GM11168 (cell line): ENCODE measurements around the gene CAMK2B.

Experiments used
- in situ Hi-C: fragments of 300-500 bp; cut with MboI; formaldehyde crosslinking; loops from one replicate; pipeline ENCODE4 v1.12.0; 2022; ENCODE audit warnings: low sequenced_read_pairs; ENCODE audit not compliant: unreplicated experiment

CAMK2B gene

GRCh38 chr7:44278451-44279161 is 46.8 kb downstream of the CAMK2B start:
- in situ Hi-C loops = no loop called here

GRCh38 chr7:44277851-44278250 is 47.5 kb downstream of the CAMK2B start:
- in situ Hi-C loops = no loop called here

- in situ Hi-C loops = no loop called here
Measured at GRCh38 chr7:44277391-44277790, 48.0 kb downstream of the CAMK2B start.

DNA sequence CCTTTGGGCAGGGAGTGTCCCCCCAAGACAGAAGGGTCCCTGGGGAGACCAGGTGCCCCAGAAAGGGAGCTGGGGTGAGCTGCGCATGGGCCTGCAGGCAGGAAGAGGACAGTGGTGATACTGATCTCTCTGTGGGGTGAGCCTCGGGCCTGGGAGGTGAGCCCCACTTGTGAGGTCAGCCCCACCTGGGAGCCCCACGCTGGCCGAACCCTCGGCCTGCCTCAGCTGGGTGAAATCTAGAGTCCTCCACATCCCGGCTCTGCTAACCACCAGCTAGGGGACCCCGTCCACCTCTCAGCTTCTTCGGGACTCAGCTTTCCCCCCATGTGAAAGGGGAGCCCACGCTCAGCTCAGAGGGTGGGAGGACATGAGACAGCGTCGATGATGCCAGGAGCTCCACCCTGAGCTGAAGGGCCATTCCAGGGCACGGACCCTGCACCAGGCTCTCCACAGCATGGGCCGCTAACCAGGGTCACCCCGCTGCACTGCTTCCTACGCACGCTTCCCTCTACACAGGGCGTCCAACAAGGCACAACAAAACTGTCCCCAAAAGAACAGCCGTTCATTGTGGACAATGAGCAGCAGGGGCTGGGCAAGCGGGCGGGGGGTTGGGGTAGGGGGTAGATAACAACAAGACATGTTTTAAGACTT is 48.7 kb downstream of the CAMK2B start:
- in situ Hi-C loops = no loop called here

DNA sequence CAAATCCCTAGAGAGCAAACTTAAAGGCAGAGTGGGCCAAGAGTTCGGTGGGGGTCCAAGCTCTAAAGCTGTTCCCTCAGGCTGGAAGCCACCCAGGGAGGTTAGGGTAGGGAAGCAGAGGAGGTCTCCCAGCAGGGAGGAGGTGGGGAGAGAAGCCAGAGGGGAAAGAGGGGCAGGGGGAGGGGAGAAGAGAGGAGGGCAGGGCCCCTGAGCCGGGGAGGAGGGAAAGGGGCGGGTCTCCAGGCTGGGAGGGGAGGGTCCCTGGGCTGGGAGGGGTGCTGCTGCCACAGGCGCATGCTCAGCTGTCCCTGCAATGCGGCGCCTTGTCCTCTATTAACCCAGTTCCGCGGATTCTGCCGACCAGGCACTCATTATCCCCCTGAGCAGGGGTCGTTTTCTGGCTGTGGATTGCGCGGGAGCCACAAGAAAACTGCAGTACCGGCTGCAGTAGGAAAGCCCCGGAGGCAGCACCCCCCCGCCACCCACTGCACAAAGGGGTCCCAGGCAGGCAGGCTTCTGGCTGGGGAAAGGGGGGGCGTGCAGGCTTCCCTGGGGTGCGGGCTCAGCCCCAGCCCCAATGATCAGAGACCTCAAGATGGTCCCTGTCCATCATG is 49.3 kb downstream of the CAMK2B start:
- in situ Hi-C loops = no loop called here

- in situ Hi-C loops = no loop called here
Measured at GRCh38 chr7:44275146-44275545, 50.2 kb downstream of the CAMK2B start.

GRCh38 chr7:44274623-44274975 is 50.8 kb downstream of the CAMK2B start:
- in situ Hi-C loops = no loop called here

GRCh38 chr7:44273681-44274622 is 51.4 kb downstream of the CAMK2B start:
- in situ Hi-C loops = no loop called here

GRCh38 chr7:44272981-44273380 is 52.4 kb downstream of the CAMK2B start:
- in situ Hi-C loops = no loop called here

- in situ Hi-C loops = no loop called here
Measured at GRCh38 chr7:44272456-44272855, 52.9 kb downstream of the CAMK2B start.

GRCh38 chr7:44269943-44270493 is 55.4 kb downstream of the CAMK2B start:
- in situ Hi-C loops = no loop called here

- in situ Hi-C loops = no loop called here
Measured at GRCh38 chr7:44269417-44269816, 56.0 kb downstream of the CAMK2B start.

DNA sequence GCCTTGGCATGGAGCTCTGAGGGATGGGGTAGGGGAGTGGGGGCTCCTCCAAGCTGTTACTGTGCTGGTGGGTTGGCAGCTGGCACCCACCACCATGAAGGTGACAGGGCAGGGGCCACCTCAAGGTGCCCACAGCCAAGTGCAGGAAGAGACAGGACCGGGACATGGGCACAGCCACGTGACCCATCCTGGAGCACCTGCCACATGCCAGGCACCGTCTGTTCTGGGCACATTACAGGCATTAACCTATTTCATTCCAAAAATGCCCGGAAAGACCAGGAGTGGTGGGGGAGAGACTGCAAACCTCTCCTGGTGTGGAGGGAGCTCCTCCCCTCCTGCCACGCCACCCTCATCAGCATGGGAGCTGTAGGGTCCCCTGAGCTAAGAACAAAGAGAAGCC is 56.7 kb downstream of the CAMK2B start:
- in situ Hi-C loops = no loop called here

DNA sequence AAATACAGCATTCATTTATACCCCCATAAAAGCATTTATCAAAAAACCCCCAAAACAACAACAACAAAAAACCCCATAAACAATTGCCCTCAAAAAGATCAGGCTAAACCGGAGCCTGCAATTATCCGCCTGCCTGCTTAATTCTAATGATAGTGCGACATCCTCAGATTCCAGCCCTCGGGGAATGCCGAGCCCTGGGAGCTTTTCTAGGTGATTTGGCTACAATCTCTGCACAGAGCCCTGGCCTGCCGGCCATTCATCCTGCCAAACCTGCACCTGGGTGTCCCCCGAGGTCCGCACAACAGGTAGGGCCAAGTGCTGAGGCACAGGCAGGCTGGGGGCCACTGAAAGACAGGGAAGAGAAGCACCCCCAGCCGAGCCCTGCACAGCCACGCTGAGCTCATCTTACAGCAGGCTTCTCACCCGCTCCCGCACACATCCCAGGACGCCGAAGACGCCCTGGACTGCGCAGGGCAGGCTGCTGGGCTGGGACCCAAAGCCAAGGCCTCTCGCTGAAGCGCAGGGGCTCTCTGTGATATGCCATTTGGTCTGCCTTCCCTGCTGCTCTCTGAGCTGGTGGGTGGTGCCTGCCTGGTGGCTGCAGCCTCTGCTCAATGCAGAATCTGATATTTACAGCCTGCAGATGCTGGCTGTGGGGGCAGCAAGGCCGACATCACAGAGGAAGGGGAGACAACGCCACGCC is 57.5 kb downstream of the CAMK2B start:
- in situ Hi-C loops = no loop called here

DNA sequence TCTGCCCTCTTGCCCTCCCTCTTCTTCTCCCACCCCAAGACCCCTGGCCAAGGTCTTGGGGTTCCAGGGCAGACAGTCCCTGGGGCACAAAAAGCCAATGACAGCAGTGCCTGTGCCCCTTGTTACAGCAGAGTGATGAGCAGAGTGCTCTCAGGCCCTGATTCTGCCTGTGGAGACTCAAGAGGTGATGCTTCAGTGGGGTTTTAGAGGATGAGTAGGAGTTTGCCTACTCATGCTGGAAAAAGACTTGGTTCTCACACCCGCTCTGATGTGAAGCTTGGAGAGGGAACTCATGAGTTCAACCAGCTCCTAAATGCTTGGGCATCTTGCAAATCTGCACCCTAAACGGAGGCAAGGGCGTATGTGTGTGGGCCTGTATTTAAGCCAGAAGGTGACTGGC is 58.2 kb downstream of the CAMK2B start:
- in situ Hi-C loops = no loop called here

GRCh38 chr7:44266526-44266925 is 58.9 kb downstream of the CAMK2B start:
- in situ Hi-C loops = no loop called here

DNA sequence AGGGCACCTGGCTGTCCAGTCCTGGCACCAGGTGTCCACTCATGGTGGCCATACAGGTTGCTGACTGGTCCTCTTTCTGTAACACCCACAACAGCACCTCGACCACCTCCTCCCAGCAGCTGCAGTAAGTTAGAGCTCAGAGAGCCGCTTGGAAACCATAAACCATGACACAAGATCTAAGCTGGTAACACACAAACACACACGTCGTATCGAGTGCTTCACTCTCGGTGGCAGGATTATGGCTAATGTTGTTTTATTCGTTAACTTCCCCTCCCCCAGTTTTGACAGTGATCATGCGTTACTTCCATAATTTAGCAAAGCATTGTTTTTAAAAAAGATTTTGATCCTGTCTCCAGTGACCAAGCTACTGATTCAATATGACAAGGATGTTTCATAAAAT is 59.7 kb downstream of the CAMK2B start:
- in situ Hi-C loops = no loop called here

DNA sequence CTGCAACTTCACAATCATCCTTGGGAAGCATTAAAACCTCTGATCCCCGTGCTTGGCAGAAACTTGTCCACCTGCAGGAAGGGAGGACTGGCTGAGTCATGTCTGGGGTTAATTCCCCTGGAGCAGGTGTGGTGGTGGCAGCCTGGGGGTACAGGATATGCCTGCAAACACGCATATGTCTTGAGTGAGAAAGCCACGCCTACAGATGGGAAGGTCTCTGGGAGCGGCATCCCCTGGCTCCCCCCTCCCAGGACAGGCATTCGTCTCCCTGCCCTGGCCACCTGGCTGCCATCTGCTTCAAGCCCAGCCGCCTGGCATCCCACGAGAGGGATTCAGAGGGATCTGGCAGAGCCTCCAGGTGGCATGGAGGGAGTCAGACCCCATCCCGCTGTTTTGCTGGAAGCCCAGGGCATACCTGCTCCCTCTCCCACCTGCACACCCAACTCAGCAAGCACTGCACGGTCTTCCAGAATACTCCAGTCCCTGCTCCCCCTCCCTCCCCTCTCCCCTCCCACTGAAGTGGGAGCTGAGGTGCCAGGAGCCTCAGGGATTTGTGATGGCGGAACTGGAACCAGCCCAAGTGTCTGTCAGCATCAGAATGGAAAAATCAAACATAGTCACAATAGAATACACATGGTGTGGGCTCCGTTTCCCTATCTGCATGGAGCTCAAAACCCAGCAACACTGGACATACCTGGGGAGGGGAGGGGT is 61.0 kb downstream of the CAMK2B start:
- in situ Hi-C loops = no loop called here
